Ovary (tissue), 3 donors: ENCODE results near the gene CCDC167.

Source experiments
- CTCF ChIP-seq, 3 donors: fragments of 450-650 bp in 2 of 3; fragments of 200-600 bp in 1 of 3; IDR thresholded peaks; one replicate each; pipeline versions ENCODE4 v1.5.1 to v1.8.0; 2016 to 2022; ENCODE audit warnings: antibody characterized with exemption in 3 of 3, mild to moderate bottlenecking in 1 of 3
- EP300 ChIP-seq: sonication (generic); formaldehyde crosslinking; IDR thresholded peaks from one replicate; pipeline ENCODE4 v1.6.1; 2017; ENCODE audit warnings: antibody characterized with exemption
- POLR2A ChIP-seq: fragments of 450-650 bp; IDR thresholded peaks from one replicate; pipeline ENCODE4 v1.6.1; 2017; ENCODE audit warnings: antibody characterized with exemption, mild to moderate bottlenecking, moderate library complexity
- donor health status: DM: no; HTN: no; CAD: no.

DNA sequence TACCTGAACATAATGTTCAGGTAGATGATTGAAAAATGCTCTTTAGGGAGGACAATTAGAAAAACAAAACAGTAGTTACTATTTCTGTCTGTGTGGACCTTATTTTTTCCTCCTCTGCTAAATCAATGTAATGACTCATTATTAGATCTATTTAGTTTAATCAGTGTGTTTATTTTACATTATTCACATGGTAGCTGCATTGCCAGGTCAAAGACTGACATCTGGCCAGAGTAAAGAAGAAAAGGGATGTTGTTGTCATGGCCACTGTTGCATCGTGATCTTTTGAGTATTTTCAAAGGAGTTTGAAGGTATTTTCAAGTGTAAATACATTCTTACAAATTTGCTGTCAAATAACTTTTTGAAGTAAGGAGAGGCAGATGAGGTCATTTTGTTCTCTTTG lies 60.8 kb downstream of the CCDC167 start:
- TF ChIP-seq POLR2A (no peak), CTCF (IDR thresholded peaks at IDR 0.05) (no peak), EP300 (no peak)
